ENCODE results near the gene FXR2. TPM values are rescaled to one million over a fixed set of nuclear protein-coding genes. Genes with fewer than 3 reads are reported as not detected.

The FXR2 gene
- total RNA-seq, 4 donors from 2014 or later = 17.2 to 24.0 (median 20.6) TPM

GRCh38 chr17:7592422-7593021, 22.2 kb downstream of the FXR2 start:
- intact Hi-C loops (cut with DNase I) = loop anchor here (5.0 kb wide), 1 partner anchor 90 kb away; no protein-coding TSS in a partner anchor
- WGBS, 2 donors = 85 to 94% methylated on average over 14 to 15 of the region's 23 CpGs
- Histone ChIP-seq H3K9me3 (no peaks in the 10 kb centered on the region), H3K36me3 (peaks cover 39 to 72% (median 40%) of the 10 kb centered on the region in 3 donors), H3K27ac (no peak overlapping the region), H3K4me3 (no peak overlapping the region), H3K27me3 (no peaks in the 10 kb centered on the region), H3K4me1 (peaks cover 11 to 41% (median 19%) of the 10 kb centered on the region in 3 donors)
- TF ChIP-seq CTCF (IDR thresholded peaks at IDR 0.05) (no peak), POLR2A (IDR thresholded peaks at IDR 0.05) (no peak)
- DNase-seq = no peak

GRCh38 chr17:7591596-7591995, 23.1 kb downstream of the FXR2 start:
- intact Hi-C loops (cut with DNase I) = loop anchor here (5.0 kb wide), 1 partner anchor 91 kb away; no protein-coding TSS in a partner anchor
- 82 to 90% methylated on average over 4 to 5 of the region's 5 CpGs for WGBS, 2 donors
- Histone ChIP-seq H3K27ac (peak overlapping the region; percentile 90 to 96 (median 96)), H3K4me3 (no peak overlapping the region), H3K9me3 (no peaks in the 10 kb centered on the region), H3K4me1 (peaks cover 19 to 50% (median 28%) of the 10 kb centered on the region in 3 donors), H3K27me3 (no peaks in the 10 kb centered on the region), H3K36me3 (peaks cover 38 to 72% (median 39%) of the 10 kb centered on the region in 3 donors)
- DNase-seq = no peak
- TF ChIP-seq POLR2A (IDR thresholded peaks at IDR 0.05) = no peak
- no peak for TF ChIP-seq CTCF (IDR thresholded peaks at IDR 0.05)

GRCh38 chr17:7590743-7591142, 24.0 kb downstream of the FXR2 start:
- DNase-seq = no peak
- Histone ChIP-seq H3K9me3 (no peaks in the 10 kb centered on the region), H3K4me3 (peak overlapping the region in 3 of 4 donors; percentile 64 to 76 (median 69)), H3K36me3 (peaks cover 38 to 72% (median 41%) of the 10 kb centered on the region in 3 donors), H3K27ac (peak overlapping the region; percentile 90 to 96 (median 96)), H3K4me1 (peaks cover 19 to 59% (median 30%) of the 10 kb centered on the region in 3 donors), H3K27me3 (no peaks in the 10 kb centered on the region)
- intact Hi-C loops (cut with DNase I) = loop anchor here (5.0 kb wide), 1 partner anchor 92 kb away; no protein-coding TSS in a partner anchor
- no peak for TF ChIP-seq CTCF (IDR thresholded peaks at IDR 0.05)
- TF ChIP-seq POLR2A (IDR thresholded peaks at IDR 0.05) = peak in 1 of 4 donors; percentile 34
- 50% methylated on average over 1 of the region's 4 CpGs; no CpG with 5 or more reads in 1 of the 2 donors for WGBS, 2 donors

GRCh38 chr17:7589891-7590691, 24.6 kb downstream of the FXR2 start, which contains the start of gene SOX15:
Gene SOX15 (minus strand): TSS chr17:7590094. CDS start chr17:7589676, 418 bp downstream.
- peak within 1 kb of the TSS; percentile 90 to 96 (median 96) for H3K27ac ChIP-seq

More at GRCh38 chr17:7589891-7590691, 24.6 kb downstream of the FXR2 start, which contains the start of gene SOX15:
- H3K4me1 ChIP-seq = peaks cover 23 to 65% (median 32%) of the 10 kb centered on the region in 3 donors
- H3K4me3 ChIP-seq = peak within 1 kb of the TSS; percentile 64 to 76 (median 68)
- H3K27me3 ChIP-seq = no peaks in the 10 kb centered on the region
- peaks cover 32 to 72% (median 41%) of the 10 kb centered on the region in 3 donors for H3K36me3 ChIP-seq
- 31 to 60% methylated on average over 7 of the region's 24 CpGs for WGBS, 2 donors
- DNase-seq = no peak
- intact Hi-C loops (cut with DNase I) = loop anchor here (5.0 kb wide), 1 partner anchor 92 kb away; no protein-coding TSS in a partner anchor
- TF ChIP-seq CTCF (IDR thresholded peaks at IDR 0.05) (no peak), POLR2A (IDR thresholded peaks at IDR 0.05) (peak in 2 of 4 donors; percentile 50 to 74)
- no peaks in the 10 kb centered on the region for H3K9me3 ChIP-seq

Data from esophagus squamous epithelium (tissue), 5 donors.